HG02763 (cell line): ENCODE results near the gene C9orf85.
"Not testable (repeated sequence)": the region's sequence is repeated elsewhere in the genome, so short reads cannot be mapped to it uniquely, and the experiment has no call there.

Experiments used
- ATAC-seq: cut with Tn5 transposase; IDR thresholded peaks from one replicate; pipeline ENCODE4 v1.9.1; 2021; ENCODE audit warnings: mild to moderate bottlenecking, moderate library complexity; ENCODE audit not compliant: unreplicated experiment

The C9orf85 gene

DNA sequence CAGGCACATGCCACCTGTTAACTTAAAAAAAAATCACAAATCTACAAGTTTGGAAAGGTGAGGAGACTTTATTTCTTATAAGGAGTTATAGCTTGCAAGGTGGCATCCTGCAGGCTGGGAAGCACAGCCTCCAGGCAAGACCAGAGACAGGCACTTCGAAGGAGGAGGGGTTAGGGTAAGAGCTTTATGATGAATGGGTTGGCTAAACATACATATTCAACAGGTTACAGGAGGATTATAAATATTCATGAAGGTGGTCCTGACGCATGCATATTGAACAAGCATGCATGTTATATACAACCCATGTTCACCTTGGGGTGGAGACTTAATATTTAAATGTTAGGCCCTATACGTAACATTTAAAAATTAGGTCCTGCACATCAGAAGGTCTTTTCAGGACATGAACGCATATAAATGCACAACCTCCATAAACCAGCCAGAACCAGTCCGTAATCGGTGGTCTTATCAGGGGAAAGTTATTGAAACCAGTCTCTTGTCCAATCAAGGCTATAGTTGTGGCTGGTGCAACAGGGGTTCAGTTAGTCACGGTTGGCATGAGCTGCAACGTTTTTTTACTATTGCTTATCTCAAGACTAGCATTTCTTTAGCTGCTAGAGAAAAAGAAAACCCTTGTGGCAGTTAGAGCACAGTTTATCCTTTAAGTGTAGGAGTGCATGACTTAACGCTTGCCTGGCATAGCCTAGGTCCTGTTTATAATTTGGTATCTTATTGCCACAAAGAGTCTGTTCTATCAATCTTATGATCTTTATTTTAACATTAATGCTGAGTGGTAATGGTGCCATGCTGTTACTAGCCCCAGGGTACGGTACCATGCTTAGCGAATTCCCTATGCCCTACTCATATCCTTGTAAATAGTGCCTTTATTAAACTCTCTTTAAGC, 76.3 kb downstream of the C9orf85 start:
- ATAC-seq, result no peak

- no peak for ATAC-seq
Observed at GRCh38 chr9:71990466-71990865, 79.0 kb downstream of the C9orf85 start.

DNA sequence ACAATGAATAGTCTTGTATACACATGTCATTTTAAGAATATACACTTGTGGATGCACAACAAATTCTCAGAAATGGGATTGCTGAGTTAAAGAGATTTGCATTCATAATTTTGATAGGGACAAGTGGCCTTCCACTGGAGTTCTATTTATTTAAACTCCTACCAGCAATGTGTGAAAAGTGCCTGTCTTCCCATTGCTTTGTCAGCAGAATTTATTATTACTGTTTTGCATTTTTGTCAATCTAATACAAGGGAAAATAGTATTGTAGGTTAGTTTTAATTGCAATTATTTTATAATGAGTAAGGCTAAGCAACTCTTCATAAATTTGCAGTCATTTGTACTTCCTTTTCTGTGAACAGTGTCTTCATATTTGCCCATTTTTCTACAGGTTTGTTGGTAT, 94.0 kb downstream of the C9orf85 start:
- ATAC-seq, result no peak

GRCh38 chr9:72006501-72006900, 95.1 kb downstream of the C9orf85 start:
- ATAC-seq, result no peak

- ATAC-seq, result not testable (repeated sequence)
Observed at GRCh38 chr9:72007726-72008125, 96.3 kb downstream of the C9orf85 start.

GRCh38 chr9:72012646-72013045, 101.2 kb downstream of the C9orf85 start:
- no peak for ATAC-seq

DNA sequence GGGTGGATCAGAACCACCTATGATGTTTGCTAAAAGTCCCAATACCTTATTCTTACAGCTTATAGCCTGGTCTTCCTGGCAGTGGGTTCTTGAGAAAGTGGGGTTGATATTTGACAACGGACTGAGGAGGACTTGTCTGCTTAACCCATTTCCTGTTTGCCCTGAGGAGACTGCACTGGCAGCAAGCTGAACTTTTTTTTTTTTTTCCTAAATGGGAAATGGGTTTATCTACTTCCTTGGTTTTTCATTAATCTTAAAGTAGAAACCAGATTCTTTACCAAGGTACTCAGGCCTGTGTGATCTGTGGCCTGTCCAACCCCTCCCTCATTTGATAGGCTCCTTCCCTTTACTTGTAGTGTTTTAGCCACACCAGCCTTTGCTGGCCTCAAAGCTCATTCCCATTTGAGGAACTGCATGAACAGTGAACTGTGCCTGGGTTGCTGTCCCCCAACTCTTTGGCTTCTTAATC, 101.9 kb downstream of the C9orf85 start:
- no peak for ATAC-seq

DNA sequence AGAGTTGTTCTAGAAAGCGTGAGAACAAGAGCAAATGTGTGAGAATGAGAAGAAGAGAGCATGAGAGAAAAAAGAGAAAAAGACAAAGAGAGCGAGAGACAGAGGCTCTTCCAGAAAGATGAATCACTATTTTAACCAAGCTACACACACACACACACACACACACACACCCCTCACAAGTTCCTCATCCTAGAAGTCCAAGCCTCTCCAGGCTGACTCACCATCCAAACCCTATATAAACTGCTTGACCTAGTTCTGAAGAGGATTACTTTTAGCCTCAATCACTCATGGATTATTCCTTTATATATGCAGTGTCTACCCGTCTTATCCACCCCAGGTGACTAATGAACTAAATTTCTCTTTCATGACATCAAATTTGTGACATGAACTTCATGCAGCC, 111.4 kb downstream of the C9orf85 start:
- no peak for ATAC-seq
